Fibroblast of upper back skin (primary cell): ENCODE results near the gene GSTM1.
A peak's percentile ranks its signal among the peaks of the same experiment; 100 is the strongest.
"Not testable (repeated sequence)": the region's sequence is repeated elsewhere in the genome, so short reads cannot be mapped to it uniquely, and the experiment has no call there.

Source experiments
- DNase-seq: peaks from one replicate; pipeline ENCODE4 v3.0.0-alpha.2; 2013

Gene GSTM1

DNA sequence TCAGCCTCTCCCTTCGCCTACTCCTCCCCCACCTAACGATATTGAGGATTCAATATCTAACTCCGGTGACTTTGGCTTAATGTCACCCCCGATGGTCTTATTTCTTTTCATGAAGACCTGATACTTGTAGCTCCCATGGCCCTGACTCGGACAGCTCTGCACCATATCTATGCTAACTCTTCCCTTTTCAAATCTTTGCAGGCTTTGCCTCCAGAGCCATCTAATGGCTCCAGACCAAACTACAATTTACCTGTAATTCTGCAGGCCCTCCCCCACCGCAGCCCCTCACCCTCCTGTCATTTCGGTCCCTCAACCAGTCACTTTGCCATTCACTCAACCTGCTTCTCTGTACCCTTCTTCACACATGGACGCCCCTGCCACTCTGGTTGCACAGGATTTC, 16.6 kb downstream of the GSTM1 start:
- no peak for DNase-seq

DNA sequence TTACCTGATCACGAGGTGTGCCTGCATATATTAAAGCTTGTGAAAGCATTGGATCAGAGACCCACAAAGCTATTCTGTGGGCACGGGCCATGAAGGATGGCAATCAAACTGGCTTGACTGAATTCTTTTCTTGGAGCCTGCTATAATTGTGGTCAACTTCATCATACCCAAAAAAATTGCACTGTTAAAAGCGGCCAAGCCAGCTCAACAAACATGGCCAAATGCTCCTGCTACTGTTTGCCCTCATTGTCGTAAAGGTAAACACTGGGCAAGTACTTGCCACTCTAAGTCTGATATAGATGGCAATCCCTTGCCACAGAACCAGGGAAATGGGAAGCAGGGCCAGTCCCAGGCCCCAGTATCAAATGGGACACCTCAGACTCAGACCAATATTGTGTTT, 17.8 kb downstream of the GSTM1 start:
- no peak for DNase-seq

DNA sequence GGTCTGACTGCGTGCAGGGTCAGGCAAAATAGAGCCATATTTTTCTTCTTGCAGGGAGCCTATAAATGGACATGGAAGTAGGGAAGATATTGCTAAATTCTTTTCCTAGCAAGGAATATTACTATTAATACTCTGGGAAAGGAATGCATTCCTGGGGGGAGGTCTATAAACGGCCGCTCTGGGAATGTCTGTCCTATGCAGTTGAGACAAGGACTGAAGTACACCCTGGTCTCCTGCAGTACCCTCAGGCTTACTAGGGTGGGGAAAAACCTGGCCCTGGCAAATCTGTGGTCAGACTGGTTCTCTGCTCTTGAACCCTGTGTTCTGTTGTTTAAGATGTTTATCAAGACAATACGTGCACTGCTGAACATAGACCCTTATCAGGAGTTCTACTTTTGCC, 21.3 kb downstream of the GSTM1 start:
- DNase-seq: not testable (repeated sequence)

DNA sequence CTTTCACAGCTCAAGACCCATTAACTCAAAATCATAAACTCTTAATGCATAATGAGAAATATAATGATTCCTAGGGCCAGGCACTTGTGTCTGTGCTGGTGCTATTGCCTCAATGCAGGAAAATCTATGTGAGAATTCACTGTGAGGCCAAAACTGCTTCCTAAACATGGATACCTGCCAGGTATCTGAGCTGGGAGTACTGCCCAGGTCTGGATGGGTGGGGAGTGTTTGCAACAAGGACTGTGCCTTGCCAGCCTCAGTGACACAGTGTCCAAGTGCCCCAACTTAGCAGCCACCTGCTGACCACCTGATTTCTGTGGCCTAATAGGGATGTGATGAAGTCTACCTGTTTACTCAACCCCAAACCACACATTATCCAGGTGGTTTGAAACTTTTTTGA, 22.2 kb downstream of the GSTM1 start:
- DNase-seq: not testable (repeated sequence)

DNA sequence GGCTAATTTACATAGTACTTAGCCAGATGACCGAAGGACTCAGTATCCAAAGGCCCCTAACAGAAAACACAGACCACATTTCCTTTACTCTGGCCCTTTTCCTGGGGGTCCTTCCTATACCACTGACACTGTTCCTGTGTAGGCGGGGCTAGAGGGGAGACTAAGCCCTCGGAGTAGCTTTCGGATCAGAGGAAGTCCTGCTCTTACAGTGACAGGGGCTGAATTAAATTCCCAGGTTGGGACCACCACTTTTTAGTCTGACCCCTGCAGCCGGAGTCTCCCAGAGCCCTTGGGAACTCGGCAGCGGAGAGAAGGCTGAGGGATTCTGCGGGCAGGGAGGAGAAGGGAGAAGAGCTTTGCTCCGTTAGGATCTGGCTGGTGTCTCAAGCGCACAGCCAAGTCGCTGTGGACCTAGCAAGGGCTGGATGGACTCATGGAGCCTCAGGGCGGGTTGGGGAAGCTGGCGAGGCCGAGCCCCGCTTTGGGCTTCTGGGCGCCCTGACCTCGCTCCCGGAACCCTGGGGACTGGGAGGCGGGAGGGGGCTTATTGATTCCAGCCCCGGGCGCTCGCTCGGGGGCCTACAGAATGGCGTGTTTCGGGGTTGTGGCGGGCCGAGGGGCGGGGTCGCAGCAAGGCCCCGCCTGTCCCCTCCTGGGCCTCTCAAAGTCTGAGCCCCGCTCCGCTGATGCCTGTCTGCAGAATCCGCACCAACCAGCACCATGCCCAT, 24.1 kb downstream of the GSTM1 start, which contains the start of gene GSTM5:
Gene GSTM5 (plus strand): TSS at position 659 of the 728 bp plus-strand sequence. CDS start 62 bp downstream, at position 721.
- not testable (repeated sequence) for DNase-seq

DNA sequence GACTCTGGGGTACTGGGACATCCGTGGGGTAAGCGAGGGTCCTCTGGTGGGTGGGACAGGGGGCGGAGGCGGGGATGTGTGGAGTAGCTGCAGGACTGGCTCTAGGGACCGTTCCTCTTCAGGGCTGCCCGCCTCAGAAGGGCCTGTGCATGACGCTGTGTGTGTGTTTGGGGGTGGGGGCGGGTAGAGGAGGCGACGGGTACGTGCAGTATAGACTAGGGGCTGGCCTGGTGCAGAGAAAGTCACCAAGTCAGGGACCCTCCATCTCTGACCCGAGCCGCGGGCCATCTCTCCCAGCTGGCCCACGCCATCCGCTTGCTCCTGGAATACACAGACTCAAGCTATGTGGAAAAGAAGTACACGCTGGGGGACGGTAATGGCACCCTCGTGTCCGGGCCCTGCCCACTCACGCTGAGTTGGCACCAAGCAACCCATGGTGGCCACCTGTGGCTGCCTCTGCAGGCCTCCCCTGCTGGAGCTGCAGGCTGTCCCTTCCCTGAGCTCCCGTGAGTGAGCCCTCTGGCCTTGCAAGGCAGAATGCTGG, 24.8 kb downstream of the GSTM1 start:
- no peak for DNase-seq

DNA sequence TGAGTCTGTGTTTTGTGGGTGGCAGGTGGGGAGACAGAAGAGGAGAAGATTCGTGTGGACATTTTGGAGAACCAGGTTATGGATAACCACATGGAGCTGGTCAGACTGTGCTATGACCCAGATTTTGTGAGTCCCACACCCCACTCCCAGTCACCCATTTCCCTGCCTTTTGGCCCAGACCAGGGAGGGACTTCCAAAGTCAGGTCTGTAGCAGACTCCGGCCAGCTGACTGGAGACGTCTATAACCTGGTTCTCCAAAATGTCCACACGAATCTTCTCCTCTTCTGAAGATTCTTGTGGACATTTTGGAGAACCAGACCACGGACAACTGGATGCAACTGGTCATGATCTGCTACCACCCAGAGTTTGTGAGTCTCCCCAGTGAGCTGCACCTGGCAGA, 26.0 kb downstream of the GSTM1 start:
- no peak for DNase-seq

DNA sequence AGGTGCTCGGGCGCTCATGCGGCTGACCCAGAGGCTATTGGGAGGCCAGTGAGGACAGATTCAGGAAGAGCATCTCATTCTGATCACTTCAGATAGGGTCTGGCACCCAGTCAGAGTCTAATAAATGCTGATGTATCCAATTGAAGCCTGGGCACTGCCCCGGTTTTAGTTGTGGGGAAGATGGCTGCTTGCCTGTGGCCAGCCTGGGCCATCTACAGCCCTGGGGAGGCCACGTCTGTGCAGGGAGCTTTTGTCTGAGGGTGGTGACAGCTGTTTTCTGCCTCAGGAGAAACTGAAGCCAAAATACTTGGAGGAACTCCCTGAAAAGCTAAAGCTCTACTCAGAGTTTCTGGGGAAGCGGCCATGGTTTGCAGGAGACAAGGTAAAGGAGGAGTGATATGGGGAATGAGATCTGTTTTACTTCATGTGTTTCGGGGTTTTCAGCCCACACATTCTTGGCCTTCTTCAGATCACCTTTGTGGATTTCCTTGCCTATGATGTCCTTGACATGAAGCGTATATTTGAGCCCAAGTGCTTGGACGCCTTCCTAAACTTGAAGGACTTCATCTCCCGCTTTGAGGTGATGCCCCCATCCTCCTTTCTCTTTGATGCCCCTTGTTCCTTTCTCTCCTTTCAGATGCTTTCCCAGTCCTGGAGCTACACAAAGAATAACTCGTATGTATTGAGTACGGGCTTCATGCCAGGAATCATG, 27.2 kb downstream of the GSTM1 start:
- DNase-seq: no peak

DNA sequence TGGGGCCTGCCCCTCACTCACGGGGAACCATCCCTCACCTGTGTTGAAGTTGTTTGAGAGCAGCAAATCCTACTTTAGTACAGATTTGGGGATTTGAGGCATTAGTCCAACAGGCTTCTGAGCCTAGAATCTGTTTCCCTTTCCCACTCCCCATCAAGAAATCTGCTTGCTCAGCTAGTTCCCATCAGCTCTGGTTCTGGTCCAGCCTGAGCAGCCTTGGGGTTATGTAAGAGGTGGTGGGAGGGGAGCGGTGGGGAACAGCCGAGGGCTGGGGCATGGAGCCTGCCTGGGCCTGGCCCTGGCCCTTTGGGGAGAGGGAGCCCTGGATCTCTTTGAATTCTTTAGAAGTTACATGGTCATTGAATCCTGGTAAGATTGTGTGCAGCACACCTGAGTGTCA, 28.5 kb downstream of the GSTM1 start:
- no peak for DNase-seq

DNA sequence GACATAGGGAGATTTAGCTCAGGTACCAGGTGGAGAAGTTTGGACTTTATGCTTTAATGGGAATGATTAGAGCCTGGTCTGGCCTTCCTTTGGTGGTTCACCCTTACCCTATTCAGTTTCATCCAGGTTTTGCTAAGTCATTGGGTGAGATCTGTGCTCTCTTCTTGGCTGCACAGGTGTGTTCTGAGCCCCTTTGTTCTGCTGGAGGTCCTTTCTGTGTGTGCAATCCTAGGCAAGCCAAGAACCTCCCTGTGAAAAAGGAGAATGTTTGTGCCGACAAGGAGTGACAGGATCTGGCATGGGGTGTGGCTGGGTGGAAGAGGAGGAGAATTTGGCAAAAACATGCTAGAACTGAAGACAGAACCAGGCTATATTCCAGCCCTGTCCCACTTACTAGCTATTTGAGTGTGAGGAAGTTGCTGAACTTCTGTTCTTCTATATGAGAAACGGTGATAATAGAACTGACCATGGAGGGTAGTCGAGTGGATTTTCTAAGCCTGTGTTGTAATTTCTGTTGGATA, 29.0 kb downstream of the GSTM1 start:
- DNase-seq: no peak

DNA sequence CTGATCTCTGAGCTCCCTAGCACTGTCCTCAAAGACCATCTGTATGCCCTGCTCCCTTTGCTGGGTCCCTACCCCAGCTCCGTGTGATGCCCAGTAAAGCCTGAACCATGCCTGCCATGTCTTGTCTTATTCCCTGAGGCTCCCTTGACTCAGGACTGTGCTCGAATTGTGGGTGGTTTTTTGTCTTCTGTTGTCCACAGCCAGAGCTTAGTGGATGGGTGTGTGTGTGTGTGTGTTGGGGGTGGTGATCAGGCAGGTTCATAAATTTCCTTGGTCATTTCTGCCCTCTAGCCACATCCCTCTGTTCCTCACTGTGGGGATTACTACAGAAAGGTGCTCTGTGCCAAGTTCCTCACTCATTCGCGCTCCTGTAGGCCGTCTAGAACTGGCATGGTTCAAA, 30.1 kb downstream of the GSTM1 start:
- no peak for DNase-seq

DNA sequence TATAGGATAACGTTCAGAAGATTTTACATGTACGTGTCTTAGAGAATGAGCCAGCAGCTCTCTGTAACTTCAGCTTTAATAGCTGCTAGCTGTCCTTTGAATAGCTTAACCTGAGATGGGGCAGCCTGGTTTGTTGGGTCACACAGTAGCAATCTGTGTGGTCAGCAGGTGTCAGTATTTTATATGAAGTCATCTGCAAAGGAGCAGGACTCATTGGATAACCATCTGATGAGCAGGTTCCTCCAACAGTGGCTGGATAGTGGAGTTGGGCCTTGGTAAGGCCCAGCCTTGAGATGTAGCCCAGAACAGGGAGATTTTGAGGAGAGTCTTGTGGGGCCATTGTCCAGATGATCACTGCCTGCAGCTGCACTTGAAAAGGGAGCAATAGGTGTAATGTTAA, 30.9 kb downstream of the GSTM1 start:
- DNase-seq: no peak

DNA sequence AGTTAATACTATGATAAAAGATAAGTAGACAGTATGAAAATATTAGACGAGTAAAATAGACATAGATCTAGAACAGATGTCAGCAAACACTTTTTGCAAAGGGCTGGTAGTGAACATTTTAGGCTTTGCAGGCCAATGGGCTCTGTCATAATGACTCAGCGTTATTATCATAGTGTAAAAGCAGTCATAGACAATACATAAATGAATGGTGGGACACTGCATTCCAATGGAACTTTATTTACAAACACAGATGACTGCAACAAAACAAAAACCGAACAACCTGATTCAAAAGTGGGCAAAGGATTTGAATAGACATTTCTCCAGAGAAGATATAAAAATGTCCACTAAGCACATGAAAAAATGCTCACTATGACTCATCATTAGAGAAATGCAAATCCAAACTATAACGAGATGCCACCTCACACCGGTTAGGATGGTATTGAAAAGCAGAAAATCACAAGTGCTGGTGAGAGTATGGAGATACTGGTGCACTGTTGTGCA, 31.8 kb downstream of the GSTM1 start:
- peak; percentile 55 for DNase-seq

DNA sequence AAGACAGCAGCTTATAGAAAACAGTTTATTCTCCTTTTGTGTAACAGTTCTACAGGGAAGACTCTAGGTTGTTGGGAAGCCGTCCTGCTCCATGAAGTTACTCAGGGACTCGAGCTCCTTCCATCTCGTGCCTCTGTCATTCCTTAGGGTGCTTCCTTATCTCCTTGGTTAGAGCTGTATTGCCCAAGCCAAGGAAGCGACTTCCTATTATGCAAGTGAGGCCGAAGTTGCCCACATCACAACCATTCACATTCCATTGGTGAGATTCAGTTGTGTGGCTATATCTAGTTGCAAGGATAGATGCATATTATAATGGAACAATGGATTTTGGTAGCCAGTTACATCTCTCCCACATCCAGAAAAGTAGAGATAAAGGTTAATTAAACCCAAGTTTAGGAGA, 33.4 kb downstream of the GSTM1 start:
- no peak for DNase-seq

DNA sequence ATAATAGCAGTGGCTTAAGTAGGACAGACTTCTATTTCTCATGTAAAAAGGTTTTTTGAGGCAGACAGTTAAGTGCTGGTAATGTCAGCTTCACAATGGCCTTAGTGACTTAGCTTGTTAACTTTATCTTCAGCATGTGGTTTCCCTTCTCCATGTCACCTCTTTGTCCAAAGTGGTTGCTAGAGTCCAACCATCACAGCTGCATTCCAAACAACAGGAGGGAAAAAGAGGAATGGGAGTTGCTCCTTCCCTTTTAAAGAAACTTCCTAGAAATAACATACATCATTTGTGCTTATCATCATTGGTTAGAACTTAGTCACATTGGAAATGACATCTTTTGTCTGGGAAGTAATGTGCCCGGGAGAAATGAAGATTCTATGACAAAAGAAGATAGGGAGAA, 34.4 kb downstream of the GSTM1 start:
- DNase-seq: no peak

DNA sequence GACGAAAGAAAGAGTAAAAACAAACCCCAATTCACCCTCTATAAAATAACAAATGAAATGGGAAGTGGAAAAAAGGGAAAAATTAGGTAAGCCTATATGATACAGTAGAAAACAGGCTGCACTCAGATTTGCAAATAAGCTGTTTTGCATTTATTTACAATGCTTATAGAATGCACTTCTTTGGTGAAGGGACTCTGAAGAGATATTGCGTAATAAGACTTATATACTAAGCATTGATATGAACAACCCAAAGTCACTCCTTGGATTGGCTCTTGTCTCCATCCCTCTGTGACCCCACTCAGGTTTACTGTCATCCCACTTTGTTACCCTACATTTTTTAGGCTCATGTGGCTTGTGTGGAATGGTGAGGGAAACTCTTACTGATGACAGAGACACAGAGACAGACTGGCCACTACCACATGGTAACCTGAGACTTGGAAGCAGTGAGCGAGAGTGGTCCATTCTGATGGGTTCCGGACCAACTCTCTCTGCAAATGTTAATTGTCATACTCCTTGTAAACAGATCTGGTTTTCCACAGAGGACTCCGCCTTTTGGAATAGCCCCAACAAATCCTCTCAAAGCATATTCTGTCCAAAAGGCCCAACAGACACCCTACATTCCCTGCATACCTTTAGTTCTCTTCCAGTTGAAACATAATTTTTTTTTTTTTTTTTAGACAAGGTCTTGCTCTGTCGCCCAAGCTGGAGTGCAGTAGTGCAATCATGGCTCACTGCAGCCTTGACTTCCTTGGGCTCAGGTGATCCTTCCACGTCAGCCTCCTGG, 35.5 kb downstream of the GSTM1 start:
- peak; percentile 53 for DNase-seq

DNA sequence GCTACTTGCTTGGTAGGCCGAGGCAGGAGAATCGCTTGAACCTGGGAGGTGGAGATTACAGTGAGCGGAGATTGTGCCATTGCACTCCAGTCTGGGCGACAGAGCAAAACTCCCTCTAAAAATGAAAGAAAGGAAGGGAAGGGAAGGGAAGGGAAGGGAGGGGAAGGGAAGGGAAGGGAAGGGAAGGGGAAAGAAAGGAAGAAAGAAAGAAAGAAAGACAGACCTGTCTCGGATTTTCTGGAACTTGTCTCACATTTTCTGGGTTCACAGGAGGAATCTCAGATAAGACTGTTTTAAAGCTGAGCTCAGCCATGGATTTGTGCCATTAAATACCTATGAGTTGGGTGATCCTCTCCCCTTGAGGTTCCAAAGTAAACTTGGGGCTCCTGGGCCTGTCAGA, 37.3 kb downstream of the GSTM1 start:
- DNase-seq: no peak

DNA sequence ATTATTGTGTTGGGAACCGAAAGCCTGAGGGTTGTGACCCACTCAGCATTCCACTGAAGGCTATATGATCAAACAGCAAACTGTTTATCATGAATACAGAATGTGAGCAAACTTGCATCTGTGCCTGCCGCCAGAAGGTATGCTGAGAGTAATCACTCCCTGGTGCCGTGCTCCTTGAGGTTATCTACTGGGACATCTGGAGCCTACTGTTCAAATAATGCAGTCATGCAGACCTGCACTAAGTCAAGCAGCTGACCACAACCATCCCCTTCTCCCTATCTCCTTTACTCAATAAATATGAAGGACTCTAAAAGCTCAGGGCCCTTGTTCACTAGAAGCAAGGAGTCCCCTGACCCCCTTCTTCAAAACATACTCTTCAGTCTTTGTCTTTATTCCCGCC, 37.9 kb downstream of the GSTM1 start:
- no peak for DNase-seq

DNA sequence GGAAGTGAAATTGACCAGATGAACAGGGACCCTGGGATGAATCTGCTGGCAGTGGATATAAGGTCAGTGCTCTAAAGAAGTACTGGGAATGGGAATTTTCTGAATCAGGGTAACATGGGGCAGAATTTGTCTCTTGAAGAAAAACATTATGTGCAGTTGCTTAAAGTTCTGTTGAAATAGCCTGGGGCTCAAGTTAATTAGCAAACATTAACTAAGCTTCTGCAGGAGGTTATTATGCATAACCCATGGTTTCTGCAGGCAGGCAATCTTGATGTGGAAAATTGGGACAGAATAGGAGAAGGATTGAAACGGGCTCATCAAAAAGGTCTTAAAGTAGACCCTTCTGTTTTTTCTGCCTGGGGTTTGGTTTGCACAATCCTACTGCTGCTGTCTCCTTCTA, 38.4 kb downstream of the GSTM1 start:
- no peak for DNase-seq

DNA sequence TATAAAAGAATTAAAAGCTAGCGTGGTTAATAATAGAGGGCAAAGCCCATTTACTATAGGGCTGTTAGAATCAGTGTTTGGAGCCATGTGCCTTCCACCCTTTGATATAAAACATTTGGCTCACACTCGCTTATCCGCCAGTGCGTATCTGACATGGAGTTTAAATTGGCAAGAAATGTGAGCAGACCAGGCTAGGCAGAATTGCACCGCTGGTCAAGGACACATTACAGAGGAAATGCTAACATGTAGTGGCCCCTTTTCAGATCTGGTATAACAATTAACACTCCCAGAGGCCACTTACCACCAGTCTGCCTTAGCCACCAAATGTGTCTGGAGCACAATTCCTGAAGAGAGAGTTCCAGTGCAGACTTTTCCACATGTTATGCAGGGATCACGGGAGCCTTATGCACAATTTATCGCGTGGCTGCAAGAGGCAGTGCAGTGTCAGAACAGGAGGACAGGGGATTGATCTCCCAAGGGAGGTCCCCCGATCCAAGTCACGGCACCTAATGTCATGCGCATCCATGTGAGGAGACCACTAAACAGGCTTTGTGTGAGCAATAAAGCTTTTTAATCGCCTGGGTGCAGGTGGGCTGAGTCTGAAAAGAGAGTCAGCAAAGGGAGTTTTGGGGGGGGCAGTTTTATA, 39.2 kb downstream of the GSTM1 start:
- DNase-seq: no peak

DNA sequence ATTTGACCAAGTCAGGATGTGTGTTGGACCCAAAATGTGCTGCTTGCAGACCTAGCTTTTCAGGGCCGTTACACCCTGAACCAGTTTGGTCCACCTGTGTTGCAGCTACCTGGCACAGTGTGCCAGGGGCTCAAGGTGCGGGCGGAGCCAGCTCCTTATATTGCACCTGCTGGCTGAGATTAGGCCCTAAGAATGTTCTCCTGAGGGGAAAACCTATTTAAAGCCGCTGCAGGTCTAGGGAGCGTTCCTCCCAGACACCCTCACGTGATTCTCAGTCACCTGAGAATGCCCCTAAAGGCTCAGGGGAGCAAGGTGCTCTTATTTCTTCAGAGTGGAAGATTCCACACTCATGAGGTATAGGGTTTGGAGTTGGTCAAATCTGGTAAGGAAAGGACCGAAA, 41.3 kb downstream of the GSTM1 start:
- no peak for DNase-seq

DNA sequence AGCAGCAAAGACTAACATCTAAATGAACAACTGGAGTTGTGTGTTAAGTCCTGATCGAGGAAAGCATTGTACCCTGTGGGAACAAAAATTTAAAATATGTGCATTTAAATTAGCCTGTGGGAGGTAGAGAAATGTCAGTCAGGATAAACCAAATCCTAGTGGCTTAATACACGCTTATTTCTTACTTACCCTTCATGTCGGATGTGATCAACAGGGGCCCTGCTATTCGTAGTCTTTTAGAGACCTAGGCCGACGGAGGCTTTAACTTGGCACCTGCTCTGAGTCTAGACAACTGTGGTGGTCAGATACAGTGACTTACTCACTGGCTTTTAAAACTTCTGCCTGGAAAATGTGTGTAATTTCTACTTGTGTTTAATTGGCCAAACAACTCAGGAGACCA, 43.0 kb downstream of the GSTM1 start:
- DNase-seq: no peak
